COR-L47 (cell line): ENCODE data around the gene ERF.
A peak's percentile ranks its signal among the peaks of the same experiment; 100 is the strongest.

ENCODE experiments used
- DNase-seq: peaks from one replicate; lab custom pipeline; 2025; lab: John Stamatoyannopoulos, UW

The ERF gene

GRCh38 chr19:42287017-42287826 lies 32.3 kb upstream of the ERF start:
- DNase-seq, result no peak

GRCh38 chr19:42286349-42287016 lies 31.6 kb upstream of the ERF start:
- DNase-seq, result no peak

- DNase-seq, result no peak
Observed at GRCh38 chr19:42285988-42286348, 31.0 kb upstream of the ERF start.

DNA sequence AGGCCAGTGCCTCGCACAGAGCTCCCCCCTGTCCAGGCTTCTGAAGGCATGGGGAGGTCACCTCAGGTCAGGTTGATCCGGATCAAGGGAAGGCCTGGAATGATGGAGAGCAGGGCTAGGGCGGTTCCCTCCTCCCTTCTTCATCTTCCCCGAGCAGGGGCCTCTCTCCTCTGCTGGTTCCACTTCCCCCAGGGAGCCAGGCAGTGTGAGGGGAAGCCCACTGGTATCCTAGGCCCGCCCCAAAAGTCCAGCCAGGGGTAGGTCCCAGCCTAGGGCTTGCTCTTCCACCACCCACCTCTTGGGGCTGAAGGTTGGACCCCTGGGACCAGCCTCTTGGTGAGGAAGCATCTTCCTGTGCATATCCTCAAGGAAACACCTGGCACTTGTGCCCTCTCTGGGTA lies 30.6 kb upstream of the ERF start:
- DNase-seq, result no peak

DNA sequence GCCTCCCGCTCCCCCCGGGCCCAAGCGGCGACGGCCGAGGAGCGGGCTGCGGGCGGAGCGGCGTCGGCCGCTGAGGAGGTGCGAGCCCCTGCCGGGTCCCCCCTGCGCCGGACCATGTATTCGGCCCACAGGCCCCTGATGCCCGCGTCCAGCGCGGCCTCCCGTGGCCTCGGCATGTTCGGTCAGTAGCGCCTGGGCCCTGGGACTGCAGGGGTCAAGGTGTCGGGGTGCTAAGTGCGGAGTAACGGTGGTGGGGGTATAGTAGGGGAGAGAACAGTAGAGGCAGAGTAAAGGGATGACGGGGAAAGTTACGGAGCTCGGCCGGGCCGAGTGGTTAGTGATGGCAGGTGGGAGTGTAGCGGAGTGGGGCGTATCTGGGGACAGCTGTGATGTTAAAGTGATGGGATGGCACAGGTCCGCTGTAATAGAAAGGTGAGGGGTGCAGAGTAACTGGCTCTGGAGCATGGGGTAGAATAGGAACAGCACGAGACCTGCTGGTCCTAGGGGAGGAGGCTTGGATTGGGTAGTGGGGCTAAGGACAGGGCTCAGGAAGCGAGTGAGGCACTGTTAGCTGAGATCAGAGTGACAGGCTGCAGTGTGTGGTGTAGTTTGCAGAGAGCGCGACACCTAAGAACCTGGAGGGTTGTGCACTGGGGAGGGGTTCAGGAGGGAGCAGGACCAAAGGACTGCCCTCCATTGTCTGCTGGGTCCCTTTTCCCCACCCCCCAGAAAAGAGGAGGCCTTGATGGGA lies 29.8 kb upstream of the ERF start:
- DNase-seq, result no peak

DNA sequence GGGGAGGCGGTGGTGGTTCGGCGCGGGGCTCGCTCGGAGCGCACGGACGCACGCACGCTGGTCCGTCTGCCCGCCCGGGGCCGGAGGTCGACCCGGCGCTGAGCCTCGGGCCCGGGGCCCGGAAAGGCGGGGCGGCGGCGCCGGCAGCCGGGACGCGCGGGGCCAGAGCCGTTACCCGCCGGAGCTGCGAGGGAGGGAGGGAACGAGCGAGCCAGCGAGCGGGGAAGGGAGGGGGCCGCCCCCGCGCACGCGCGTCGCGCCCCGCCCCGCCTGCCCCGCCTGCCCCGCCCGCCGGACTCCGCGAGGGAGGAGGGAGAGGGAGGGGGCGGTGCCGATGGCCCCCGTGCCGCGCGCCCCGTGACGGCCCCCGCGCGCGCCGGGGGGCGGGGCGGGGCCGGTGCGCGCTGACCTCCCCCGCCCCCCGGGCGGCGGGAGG lies 29.2 kb upstream of the ERF start:
- DNase-seq, result peak; percentile 75

- peak; percentile 94 for DNase-seq
Observed at GRCh38 chr19:42283188-42284065, 28.5 kb upstream of the ERF start.

- no peak for DNase-seq
Observed at GRCh38 chr19:42282819-42283187, 27.9 kb upstream of the ERF start.

DNA sequence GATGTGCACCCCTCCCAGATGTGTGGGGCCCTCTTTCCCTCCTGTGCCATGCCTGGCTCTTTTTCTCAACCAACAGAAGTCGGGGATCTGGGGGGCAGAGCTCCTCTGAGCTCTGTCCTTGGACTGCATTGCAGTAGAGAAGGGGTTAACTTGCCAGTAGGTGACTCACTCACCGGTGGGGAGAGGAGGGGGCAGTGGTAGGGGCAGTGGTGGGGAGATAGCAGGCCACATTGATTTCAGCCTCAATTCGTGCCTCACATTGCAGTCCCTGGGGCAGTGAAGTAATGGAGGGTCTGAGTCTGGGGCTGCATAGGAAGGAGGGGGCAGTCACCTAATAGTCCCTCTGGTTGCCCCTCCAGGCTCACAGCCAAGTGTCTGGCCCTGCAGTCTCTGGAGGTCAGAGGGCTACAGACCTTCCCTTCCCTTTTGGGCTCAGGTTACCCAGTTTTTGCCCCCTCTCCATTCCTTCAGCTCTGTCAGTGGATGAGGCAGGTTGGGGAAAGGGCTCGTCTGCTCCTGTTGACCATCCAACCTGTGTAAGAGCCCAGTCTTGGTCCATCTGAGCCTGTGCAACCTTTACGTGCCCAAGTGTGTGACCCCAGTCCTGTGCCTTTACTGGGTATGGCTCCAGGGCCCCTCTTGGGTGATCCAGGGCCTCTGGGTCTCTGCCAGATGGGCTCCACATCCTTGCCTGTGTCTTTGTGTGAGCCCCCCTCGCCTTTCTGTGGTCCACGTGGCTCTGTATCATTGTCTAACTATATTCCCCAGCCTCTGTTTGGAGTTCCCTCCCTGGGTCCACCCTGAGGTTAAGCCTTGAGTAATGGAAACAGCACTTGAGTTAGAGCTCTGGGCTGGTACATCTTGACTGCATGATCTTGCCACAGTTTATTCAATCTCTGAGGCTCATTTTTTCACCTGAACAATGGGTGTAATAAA lies 27.2 kb upstream of the ERF start:
- peak; percentile 79 for DNase-seq

- peak; percentile 96 for DNase-seq
Observed at GRCh38 chr19:42281146-42281826, 26.4 kb upstream of the ERF start.

DNA sequence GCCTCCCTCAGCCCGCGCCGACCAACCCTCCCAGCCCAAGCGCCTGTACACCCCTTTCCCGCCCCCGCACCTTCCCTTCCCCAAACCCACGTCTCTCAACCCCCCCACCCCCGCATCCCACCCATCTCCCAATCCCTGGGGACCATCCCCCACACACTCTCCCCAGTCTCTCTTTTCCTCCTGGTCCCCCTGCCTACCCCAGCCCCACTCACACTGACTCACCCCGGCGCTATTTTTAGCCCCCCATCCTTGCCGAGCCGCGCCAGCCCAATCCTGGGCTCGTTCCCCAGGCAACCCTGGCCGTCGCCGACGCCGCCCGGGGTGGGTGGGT lies 25.9 kb upstream of the ERF start:
- no peak for DNase-seq

DNA sequence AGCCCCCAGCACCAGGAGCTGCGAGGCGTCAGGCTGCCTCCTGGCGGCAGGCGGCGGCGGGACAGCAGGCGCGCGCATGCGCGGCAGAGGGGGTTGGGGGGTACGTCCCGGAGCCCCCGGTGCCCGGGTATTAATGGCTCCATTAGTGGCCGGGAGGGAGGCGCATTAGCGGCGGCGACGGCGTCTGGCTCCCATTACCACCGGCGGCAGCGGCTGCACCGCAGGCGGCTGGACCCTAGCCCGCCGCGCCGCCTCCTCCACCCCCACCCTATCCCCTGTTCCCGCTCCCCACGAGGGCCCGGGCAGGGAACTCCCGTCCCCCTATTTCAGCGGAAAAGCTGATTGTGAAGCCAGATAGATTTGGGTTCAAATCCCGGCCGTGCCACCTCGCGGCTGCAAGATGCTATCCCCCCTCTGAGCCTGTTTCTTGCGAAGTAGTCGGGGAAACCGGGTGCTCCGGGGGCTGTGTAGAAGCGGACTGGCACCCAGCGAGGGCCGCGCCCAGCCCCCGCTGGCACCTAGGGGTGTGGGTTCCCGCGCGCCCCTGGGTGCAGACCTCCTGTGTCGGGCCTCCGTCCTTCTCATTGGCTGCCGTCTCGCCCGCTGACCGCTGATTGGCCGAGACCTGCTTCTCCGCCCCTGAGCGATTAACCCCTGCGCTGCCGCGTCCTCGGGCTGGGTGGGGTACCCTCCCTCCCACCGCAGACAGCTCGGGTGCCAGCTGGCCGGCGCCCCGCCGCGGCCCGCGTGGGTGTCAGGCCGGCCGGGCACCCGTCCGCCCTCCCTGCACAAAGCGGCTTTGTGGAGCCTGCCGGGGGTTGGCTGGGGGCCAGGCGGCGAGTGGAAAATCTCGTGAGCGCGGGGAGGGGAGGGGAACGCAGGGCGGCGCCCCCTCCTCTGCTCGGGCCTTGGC lies 25.2 kb upstream of the ERF start:
- peak; percentile 97 for DNase-seq

- no peak for DNase-seq
Observed at GRCh38 chr19:42279155-42279901, 24.4 kb upstream of the ERF start.

GRCh38 chr19:42278452-42279154 lies 23.7 kb upstream of the ERF start:
- DNase-seq, result no peak

DNA sequence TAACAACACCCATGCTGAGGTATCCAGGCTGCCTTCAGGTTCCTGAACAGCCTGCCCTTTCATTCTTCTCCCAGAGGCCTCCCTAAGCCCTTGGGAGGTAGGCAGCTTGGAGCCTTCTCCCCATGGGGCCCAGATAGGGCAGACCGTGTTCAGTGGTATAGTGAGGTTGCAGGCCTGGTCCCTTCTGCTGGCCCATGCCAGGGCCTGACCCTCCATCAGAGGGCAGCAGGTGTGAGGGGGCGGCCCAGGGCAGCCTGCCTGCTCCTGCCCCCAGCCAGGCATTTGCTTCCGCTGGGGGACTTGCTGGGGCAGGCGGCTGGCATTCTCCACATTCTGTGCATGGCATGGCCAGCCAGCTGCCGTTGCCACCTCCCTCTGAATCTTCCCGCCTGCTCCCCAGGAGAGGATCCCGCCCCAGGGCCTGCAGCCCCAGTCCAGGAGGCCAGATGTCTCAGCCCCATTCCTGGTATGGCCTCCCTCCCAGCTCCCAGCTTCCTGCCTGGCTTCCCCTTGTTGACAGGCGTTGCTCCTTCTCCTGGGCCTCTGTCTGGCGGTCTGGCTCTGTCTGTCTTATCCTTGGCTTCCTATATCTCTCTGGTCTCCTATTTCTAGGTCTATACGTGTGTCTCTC lies 23.0 kb upstream of the ERF start:
- peak; percentile 21 for DNase-seq

DNA sequence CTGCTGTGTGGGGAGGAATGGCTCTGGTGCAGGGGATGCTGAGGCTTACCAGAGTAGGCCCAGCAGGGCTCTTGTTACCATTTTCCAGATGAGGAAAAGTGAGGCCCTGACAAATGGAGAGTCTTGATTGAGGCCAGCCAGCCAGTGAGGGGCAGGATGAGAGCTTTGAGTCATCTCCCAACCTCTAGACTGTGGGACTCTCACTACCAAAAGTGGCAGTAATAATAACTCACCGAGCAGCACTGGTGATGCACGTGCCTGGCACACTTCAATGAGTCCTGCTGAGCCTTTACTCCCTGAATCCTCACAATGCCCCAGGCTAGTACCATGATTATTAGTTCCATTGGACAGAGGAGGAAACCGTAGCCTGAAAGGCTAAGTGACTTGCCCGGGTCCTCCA lies 21.9 kb upstream of the ERF start:
- no peak for DNase-seq

- DNase-seq, result no peak
Observed at GRCh38 chr19:42276284-42276683, 21.4 kb upstream of the ERF start.
